ENCODE measurements around the gene VPS11.

DNA sequence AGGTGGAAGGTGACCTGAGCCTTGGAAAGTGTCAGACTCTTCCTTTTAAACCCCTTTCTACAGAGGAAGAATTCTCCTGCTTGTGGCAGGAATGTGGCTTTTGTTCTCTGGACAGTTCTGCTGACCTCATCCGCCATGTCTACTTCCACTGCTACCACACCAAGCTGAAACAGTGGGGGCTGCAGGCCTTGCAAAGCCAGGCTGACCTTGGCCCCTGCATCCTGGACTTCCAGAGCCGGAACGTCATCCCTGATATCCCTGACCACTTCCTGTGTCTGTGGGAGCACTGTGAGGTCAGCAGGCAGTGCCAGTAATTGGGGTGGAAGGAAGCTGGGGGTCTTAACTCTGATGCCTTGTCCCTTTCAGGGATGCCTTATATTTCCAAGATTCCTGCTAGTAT is 63.0 kb downstream of the VPS11 start:
- TF ChIP-seq EP300 (IDR thresholded peaks at IDR 0.05), result no peak
- TF ChIP-seq, protein P1, sequence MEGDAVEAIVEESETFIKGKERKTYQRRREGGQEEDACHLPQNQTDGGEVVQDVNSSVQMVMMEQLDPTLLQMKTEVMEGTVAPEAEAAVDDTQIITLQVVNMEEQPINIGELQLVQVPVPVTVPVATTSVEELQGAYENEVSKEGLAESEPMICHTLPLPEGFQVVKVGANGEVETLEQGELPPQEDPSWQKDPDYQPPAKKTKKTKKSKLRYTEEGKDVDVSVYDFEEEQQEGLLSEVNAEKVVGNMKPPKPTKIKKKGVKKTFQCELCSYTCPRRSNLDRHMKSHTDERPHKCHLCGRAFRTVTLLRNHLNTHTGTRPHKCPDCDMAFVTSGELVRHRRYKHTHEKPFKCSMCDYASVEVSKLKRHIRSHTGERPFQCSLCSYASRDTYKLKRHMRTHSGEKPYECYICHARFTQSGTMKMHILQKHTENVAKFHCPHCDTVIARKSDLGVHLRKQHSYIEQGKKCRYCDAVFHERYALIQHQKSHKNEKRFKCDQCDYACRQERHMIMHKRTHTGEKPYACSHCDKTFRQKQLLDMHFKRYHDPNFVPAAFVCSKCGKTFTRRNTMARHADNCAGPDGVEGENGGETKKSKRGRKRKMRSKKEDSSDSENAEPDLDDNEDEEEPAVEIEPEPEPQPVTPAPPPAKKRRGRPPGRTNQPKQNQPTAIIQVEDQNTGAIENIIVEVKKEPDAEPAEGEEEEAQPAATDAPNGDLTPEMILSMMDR (IDR thresholded peaks at IDR 0.05), result no peak
